Measurements from ENCODE around the gene NR3C2. TPM values are rescaled to one million over a fixed set of nuclear protein-coding genes. Genes with fewer than 3 reads are reported as not detected.

NR3C2 gene
- total RNA-seq, 1 experiment from 2014 or later, result 0.96 TPM

GRCh38 chr4:148263127-148263526 lies 179.1 kb downstream of the NR3C2 start:
- H4K20me1 ChIP-seq (ENCODE audit: insufficient read depth), result no peaks in the 10 kb centered on the region
- no peaks in the 10 kb centered on the region for H3K27me3 ChIP-seq (ENCODE audit: insufficient read depth, low read depth)
- DNase-seq, result no peak
- ChIA-PET CTCF (no interaction called here), POLR2A (ENCODE audit: unreplicated experiment) (no interaction called here)
- intact Hi-C loops (cut with micrococcal nuclease; ENCODE audit: unreplicated experiment), result no loop called here
- H3K4me1 ChIP-seq (replicated peaks; ENCODE audit: insufficient read depth), result no peaks in the 10 kb centered on the region
- H3K79me2 ChIP-seq (ENCODE audit: low read depth), result no peaks in the 10 kb centered on the region
- no peak overlapping the region for H3K27ac ChIP-seq
- no peaks in the 10 kb centered on the region for H3F3A ChIP-seq (ENCODE audit: insufficient read depth, low read depth)
- no TSS peak for BruUV-seq (replicated peaks)
- H2AFZ ChIP-seq, result no peak overlapping the region
- H3K4me2 ChIP-seq, result no peak overlapping the region
- TF ChIP-seq, protein P1, sequence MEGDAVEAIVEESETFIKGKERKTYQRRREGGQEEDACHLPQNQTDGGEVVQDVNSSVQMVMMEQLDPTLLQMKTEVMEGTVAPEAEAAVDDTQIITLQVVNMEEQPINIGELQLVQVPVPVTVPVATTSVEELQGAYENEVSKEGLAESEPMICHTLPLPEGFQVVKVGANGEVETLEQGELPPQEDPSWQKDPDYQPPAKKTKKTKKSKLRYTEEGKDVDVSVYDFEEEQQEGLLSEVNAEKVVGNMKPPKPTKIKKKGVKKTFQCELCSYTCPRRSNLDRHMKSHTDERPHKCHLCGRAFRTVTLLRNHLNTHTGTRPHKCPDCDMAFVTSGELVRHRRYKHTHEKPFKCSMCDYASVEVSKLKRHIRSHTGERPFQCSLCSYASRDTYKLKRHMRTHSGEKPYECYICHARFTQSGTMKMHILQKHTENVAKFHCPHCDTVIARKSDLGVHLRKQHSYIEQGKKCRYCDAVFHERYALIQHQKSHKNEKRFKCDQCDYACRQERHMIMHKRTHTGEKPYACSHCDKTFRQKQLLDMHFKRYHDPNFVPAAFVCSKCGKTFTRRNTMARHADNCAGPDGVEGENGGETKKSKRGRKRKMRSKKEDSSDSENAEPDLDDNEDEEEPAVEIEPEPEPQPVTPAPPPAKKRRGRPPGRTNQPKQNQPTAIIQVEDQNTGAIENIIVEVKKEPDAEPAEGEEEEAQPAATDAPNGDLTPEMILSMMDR (conservative IDR thresholded peaks at IDR 0.05), result no peak
- no peak for TF ChIP-seq EZH2 (IDR thresholded peaks at IDR 0.05; ENCODE audit: low read depth)
- H3K36me3 ChIP-seq (ENCODE audit: low read depth), result no peaks in the 10 kb centered on the region
- H3K9me2 ChIP-seq (ENCODE audit: insufficient read depth), result no peaks in the 10 kb centered on the region
- no peak overlapping the region for H3K4me3 ChIP-seq
- no peaks in the 10 kb centered on the region for H3K9me3 ChIP-seq (ENCODE audit: insufficient read depth, low read depth)

GRCh38 chr4:148261848-148262247 lies 180.4 kb downstream of the NR3C2 start:
- Histone ChIP-seq H3K79me2 (ENCODE audit: low read depth) (no peaks in the 10 kb centered on the region), H3F3A (ENCODE audit: insufficient read depth, low read depth) (no peaks in the 10 kb centered on the region), H3K4me1 (replicated peaks; ENCODE audit: insufficient read depth) (no peaks in the 10 kb centered on the region), H3K27ac (no peak overlapping the region), H3K4me2 (no peak overlapping the region), H3K9me3 (ENCODE audit: insufficient read depth, low read depth) (no peaks in the 10 kb centered on the region), H3K9me2 (ENCODE audit: insufficient read depth) (no peaks in the 10 kb centered on the region), H2AFZ (no peak overlapping the region), H4K20me1 (ENCODE audit: insufficient read depth) (no peaks in the 10 kb centered on the region), H3K36me3 (ENCODE audit: low read depth) (no peaks in the 10 kb centered on the region), H3K4me3 (no peak overlapping the region), H3K27me3 (ENCODE audit: insufficient read depth, low read depth) (no peaks in the 10 kb centered on the region)
- intact Hi-C loops (cut with micrococcal nuclease; ENCODE audit: unreplicated experiment), result no loop called here
- CTCF ChIA-PET, result no interaction called here
- POLR2A ChIA-PET (ENCODE audit: unreplicated experiment), result interaction anchor here (0.7 kb wide), 1 partner anchor 26 kb away, joined by 9 read pairs; no protein-coding TSS in a partner anchor
- no peak for TF ChIP-seq EZH2 (IDR thresholded peaks at IDR 0.05; ENCODE audit: low read depth)
- TF ChIP-seq, protein P1 (conservative IDR thresholded peaks at IDR 0.05), result no peak
- no peak for DNase-seq
- no TSS peak for BruUV-seq (replicated peaks)

GRCh38 chr4:148259841-148260240 lies 182.4 kb downstream of the NR3C2 start:
- no peaks in the 10 kb centered on the region for H3K27me3 ChIP-seq (ENCODE audit: insufficient read depth, low read depth)
- no peak for TF ChIP-seq EZH2 (IDR thresholded peaks at IDR 0.05; ENCODE audit: low read depth)
- H3K9me3 ChIP-seq (ENCODE audit: insufficient read depth, low read depth), result no peaks in the 10 kb centered on the region
- POLR2A ChIA-PET (ENCODE audit: unreplicated experiment), result interaction anchor here (1.0 kb wide), 1 partner anchor 1957 kb away, joined by 5 read pairs; no protein-coding TSS in a partner anchor
- H3K4me2 ChIP-seq, result no peak overlapping the region
- H2AFZ ChIP-seq, result no peak overlapping the region
- no peak for DNase-seq
- no peak overlapping the region for H3K4me3 ChIP-seq
- H4K20me1 ChIP-seq (ENCODE audit: insufficient read depth), result no peaks in the 10 kb centered on the region
- CTCF ChIA-PET, result no interaction called here
- no peaks in the 10 kb centered on the region for H3K79me2 ChIP-seq (ENCODE audit: low read depth)
- H3K4me1 ChIP-seq (replicated peaks; ENCODE audit: insufficient read depth), result no peaks in the 10 kb centered on the region
- no peaks in the 10 kb centered on the region for H3K9me2 ChIP-seq (ENCODE audit: insufficient read depth)
- H3K27ac ChIP-seq, result no peak overlapping the region
- no peaks in the 10 kb centered on the region for H3F3A ChIP-seq (ENCODE audit: insufficient read depth, low read depth)
- BruUV-seq (replicated peaks), result no TSS peak
- H3K36me3 ChIP-seq (ENCODE audit: low read depth), result no peaks in the 10 kb centered on the region
- intact Hi-C loops (cut with micrococcal nuclease; ENCODE audit: unreplicated experiment), result no loop called here

GRCh38 chr4:148258535-148258934 lies 183.7 kb downstream of the NR3C2 start:
- Histone ChIP-seq H3K4me2 (no peak overlapping the region), H3F3A (ENCODE audit: insufficient read depth, low read depth) (no peaks in the 10 kb centered on the region), H3K9me2 (ENCODE audit: insufficient read depth) (no peaks in the 10 kb centered on the region), H3K36me3 (ENCODE audit: low read depth) (no peaks in the 10 kb centered on the region), H3K27ac (no peak overlapping the region), H2AFZ (no peak overlapping the region), H3K9me3 (ENCODE audit: insufficient read depth, low read depth) (no peaks in the 10 kb centered on the region), H4K20me1 (ENCODE audit: insufficient read depth) (no peaks in the 10 kb centered on the region), H3K27me3 (ENCODE audit: insufficient read depth, low read depth) (no peaks in the 10 kb centered on the region), H3K79me2 (ENCODE audit: low read depth) (no peaks in the 10 kb centered on the region), H3K4me3 (no peak overlapping the region), H3K4me1 (replicated peaks; ENCODE audit: insufficient read depth) (no peaks in the 10 kb centered on the region)
- POLR2A ChIA-PET (ENCODE audit: unreplicated experiment), result no interaction called here
- no peak for DNase-seq
- intact Hi-C loops (cut with micrococcal nuclease; ENCODE audit: unreplicated experiment), result no loop called here
- BruUV-seq (replicated peaks), result no TSS peak
- CTCF ChIA-PET, result no interaction called here
- no peak for TF ChIP-seq EZH2 (IDR thresholded peaks at IDR 0.05; ENCODE audit: low read depth)

Data from PC-9 (cell line).